ACHN (cell line): ENCODE results near the gene GFRA1.
A peak's percentile ranks its signal among the peaks of the same experiment; 100 is the strongest.

ENCODE experiments used
- DNase-seq: peaks from one replicate; pipeline ENCODE4 v3.0.0-alpha.2; 2015
- in situ Hi-C: cut with HindIII; loops from 2 replicates; pipeline ENCODE4 v1.10.0; 2017; ENCODE audit warnings: low sequenced_read_pairs, low pct_ligation_motif_present, low pct_unique_long_range_greater_than_20kb

The GFRA1 gene

GRCh38 chr10:116099023-116099420, 174.0 kb downstream of the GFRA1 start:
- DNase-seq = peak; percentile 97
- in situ Hi-C loops = no loop called here

DNA sequence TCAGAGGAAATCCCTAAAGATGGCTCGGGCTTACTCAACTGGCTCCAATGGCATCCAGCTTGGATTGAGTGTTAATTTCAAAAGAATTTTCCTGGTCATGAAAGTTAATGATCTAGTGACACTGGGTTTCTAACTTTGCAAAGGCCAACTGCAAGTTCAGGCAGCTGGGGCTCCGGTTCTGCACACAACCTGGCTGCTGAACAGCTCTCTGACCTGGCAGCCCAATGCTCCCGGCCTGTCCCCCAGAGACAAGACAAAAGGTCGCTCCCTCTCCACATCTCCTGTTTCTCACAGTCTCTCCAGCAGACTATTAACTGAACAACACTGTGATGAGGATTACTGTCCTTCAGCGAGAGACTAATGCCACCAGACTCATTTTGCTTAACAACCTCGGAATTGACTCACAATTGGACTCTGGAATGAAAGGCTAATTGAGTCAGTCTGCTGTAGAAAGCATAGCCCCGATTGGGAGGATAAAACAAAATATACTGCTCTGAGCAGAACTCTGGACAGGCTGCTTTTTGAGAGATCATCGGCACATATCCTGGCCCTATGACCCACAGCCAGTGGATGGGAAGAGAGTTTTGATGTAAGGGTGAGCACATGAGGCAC, 174.5 kb downstream of the GFRA1 start:
- in situ Hi-C loops = no loop called here
- DNase-seq = peak; percentile 94

DNA sequence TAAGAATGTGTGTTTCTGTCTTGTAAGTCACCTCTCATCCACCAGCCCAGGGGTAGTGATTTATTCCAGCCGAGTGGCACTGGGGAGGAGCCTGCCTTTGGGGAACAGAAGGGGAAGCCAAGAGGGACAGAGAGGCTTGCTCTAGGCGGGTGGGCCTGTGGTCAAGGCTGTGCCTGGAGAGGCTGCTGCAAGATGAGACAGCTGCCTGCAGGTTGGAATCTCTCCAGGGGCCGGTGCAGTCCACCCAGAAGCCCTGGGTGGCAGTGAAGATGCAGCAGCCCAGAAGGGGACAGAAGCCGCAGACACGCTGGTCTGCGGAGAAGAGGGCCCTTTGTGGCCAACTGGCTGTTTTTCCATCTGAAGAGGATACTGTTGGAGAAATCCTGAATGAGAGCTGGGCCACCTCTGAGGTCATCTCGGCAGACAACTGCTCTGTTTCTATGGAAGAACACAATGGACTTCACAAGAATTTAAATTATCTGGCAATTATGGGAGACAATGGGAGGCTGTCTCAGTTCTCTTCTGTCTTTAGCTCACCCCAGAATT, 175.7 kb downstream of the GFRA1 start:
- in situ Hi-C loops = no loop called here
- no peak for DNase-seq

GRCh38 chr10:116096526-116096925, 176.5 kb downstream of the GFRA1 start:
- in situ Hi-C loops = no loop called here
- DNase-seq = no peak

DNA sequence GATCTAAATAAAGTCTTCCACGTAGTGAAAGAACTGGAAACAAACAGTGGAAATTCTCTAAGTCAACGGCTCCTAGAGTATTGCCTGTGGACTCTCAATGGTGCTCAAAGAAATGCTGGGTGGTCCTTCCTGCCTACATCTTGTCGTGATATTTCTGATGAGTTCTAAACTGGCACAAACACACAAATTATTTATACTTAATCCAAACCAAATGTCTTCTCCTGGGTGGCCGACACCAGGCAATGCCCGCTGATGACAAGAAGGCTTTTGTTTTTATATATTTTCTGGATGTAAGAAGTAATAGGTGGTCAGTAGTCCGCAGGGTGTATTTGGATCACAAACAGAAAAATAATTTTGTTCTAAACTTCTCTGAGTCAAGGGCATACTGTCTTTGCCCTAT, 178.7 kb downstream of the GFRA1 start:
- in situ Hi-C loops = no loop called here

GRCh38 chr10:116093031-116093430, 180.0 kb downstream of the GFRA1 start:
- no peak for DNase-seq
- in situ Hi-C loops = no loop called here

More for the DNA sequence above, 178.7 kb downstream of the GFRA1 start:
- no peak for DNase-seq

- in situ Hi-C loops = no loop called here
- no peak for DNase-seq
Measured at GRCh38 chr10:116088985-116089384, 184.0 kb downstream of the GFRA1 start.

- DNase-seq = no peak
- in situ Hi-C loops = no loop called here
Measured at GRCh38 chr10:116085323-116085722, 187.7 kb downstream of the GFRA1 start.

DNA sequence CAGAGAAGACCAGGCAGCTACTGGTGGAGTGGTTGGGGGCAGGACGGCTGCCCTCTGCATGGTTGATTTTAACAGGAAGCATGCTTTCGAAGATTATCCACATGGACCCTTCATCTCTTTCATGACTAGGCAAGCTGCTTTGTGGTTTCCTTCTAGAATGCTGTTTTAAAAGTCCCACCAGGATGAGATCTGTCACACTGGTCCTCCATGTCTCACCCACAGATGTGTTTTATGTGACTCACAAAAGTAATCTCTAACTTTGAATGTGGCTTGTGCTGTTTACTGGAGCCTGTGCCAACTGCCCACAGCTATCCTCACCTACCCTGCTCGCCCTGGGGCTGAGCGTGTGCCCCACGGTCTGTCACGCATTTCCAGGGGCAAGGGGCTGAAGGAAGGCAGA, 188.8 kb downstream of the GFRA1 start:
- DNase-seq = peak; percentile 69
- in situ Hi-C loops = no loop called here

DNA sequence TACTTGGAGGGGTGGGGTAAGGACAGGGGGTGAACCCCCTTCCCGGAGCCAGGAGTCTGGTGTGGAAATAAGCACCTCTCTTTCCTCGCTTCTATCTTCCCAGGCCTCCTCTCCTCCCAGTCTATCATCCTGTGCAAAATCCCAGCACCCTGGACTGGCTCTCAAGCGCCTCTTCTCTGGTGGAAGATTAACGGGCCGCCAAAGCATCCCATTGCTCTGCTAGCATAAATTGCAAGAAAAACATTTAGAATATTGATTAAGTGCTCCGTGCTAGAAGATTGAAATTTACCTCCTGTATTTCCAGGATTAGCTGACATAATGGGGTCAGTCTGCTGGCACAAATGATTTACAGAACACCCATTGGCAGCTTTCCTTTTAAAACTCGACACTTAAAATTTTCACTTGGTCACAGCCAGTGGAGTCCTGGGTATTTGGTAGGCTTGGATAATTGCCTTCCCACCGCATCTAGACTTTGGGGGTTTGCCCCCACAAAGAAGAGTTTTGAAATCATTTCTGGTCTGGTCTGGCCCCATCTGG, 189.7 kb downstream of the GFRA1 start:
- in situ Hi-C loops = no loop called here
- no peak for DNase-seq

GRCh38 chr10:116082762-116083161, 190.2 kb downstream of the GFRA1 start:
- DNase-seq = no peak
- in situ Hi-C loops = no loop called here

DNA sequence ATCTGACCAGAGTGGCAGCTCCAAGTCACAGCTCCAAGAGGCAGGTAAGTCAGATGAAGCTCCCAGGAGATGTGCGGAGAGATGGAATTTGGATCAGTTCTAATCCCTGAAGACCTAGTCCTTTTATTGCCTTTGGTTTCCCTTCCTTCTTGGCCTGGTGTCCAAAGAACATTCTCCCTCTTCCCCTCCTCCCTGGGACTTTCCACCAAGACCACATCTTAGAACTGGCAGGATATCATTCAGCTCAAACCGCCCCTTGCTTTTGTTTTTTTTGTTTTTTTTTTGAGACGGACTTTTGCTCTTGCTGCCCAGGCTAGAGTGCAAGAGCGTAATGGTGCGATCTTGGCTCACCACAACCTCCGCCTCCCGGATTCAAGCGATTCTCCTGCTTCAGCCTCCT, 190.8 kb downstream of the GFRA1 start:
- no peak for DNase-seq
- in situ Hi-C loops = no loop called here

GRCh38 chr10:116080553-116080952, 192.5 kb downstream of the GFRA1 start:
- in situ Hi-C loops = no loop called here
- DNase-seq = peak; percentile 98

- in situ Hi-C loops = no loop called here
- no peak for DNase-seq
Measured at GRCh38 chr10:116079355-116079754, 193.7 kb downstream of the GFRA1 start.

- in situ Hi-C loops = no loop called here
- no peak for DNase-seq
Measured at GRCh38 chr10:116076621-116077020, 196.4 kb downstream of the GFRA1 start.

GRCh38 chr10:116073510-116073909, 199.5 kb downstream of the GFRA1 start:
- no peak for DNase-seq
- in situ Hi-C loops = no loop called here

DNA sequence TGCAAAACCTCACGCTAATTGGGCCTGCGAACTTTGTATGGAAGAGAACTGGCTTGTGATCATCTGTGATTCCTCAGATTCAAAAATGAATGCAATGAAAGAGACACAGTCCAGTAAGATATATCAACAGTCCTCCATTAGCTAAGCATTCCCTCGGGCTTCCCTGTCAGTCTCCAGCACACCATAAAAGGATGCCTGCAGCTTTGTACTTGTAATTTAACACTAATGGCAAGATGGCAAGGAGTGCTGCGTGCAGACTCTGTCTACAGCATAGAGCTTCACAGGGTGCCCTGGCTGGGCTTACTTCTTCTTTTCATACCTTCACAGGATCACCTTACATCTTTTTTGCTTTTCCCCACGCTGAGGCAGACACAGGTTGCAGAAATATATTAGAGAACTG, 200.0 kb downstream of the GFRA1 start:
- no peak for DNase-seq
- in situ Hi-C loops = no loop called here

GRCh38 chr10:116071453-116072148, 201.4 kb downstream of the GFRA1 start:
- in situ Hi-C loops = no loop called here
- no peak for DNase-seq

DNA sequence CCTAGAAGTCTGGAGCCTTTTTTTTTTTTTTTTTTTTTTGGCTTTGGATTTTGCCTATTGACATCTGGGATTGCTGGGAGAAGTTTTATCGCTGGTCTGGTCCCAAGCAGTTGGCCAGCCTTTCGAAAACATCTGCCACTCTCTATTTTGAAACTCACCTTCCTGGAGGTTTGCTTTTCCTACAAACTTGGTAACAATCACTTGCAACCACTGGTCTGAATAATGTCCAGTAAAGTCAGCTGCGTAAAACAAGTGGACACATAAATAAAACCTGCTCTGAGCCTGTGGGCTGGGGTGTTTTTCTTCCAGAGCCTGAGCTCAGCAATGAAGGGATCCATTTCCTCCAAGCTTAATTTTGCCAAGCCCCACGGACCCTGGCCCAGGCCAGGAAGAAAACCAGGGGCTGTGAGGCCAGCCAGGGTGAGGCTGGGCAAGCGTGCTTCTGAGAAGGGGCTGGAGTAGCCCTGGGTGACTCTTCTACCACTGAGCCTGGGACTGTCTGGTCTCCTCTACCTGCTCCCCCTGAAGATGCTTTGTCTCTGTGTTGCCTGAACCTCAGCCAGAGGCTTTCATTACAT, 202.2 kb downstream of the GFRA1 start:
- in situ Hi-C loops = no loop called here
- no peak for DNase-seq

DNA sequence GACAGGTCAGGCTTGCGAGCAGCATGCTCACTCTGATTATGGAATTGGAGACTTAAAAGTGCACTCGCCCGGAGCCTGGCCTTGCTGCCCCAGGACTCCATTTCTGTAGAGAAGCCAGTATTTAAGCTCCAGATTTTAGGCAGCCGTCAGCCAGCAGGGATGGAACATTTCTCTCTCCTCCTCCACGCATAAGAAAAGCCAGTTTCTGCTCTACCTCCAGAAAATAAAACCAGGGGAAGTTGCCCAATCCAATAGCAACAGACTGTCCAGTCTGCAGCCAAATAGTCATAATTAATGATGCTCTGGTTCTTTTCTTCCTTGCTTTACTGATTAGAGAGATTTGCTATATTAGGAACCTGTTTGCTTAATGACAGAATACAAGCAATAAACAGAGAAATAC, 203.2 kb downstream of the GFRA1 start:
- in situ Hi-C loops = no loop called here
- DNase-seq = no peak
